Colonic mucosa (tissue), 4 donors: Measurements from ENCODE around the gene PPM1H. TPM values are rescaled to one million over a fixed set of nuclear protein-coding genes. Genes with fewer than 3 reads are reported as not detected.
A peak's percentile ranks its signal among the peaks of the same experiment; 100 is the strongest.

Experiments used
- DNase-seq: peaks from one replicate; pipeline ENCODE4 v3.0.0-alpha.2; 2020
- H3K27ac ChIP-seq: fragments of 200-600 bp; one replicate; pipeline ENCODE4 v1.8.0; 2021
- H3K27me3 ChIP-seq: fragments of 200-600 bp; one replicate; pipeline ENCODE4 v1.8.0; 2021
- H3K36me3 ChIP-seq: fragments of 200-600 bp; one replicate; pipeline ENCODE4 v1.8.0; 2021
- H3K4me1 ChIP-seq: fragments of 200-600 bp; one replicate; pipeline ENCODE4 v1.8.0; 2021; ENCODE audit warnings: mild to moderate bottlenecking
- H3K4me3 ChIP-seq: fragments of 200-600 bp; one replicate; pipeline ENCODE4 v1.8.0; 2021
- H3K9ac ChIP-seq, 2 donors: one replicate each; pipeline ENCODE4 v1.7.0; 2013; ENCODE audit warnings: control low read depth in 2 of 2, low read depth in 2 of 2, low read length in 2 of 2
- H3K9me3 ChIP-seq: fragments of 200-600 bp; one replicate; pipeline ENCODE4 v1.8.0; 2021
- CTCF ChIP-seq: fragments of 200-600 bp; IDR thresholded peaks from one replicate; pipeline ENCODE4 v1.8.0; 2022; ENCODE audit warnings: antibody characterized with exemption, mild to moderate bottlenecking
- intact Hi-C: fragments of 100-400 bp; cut with DNase I; formaldehyde crosslinking; loops from one replicate; pipeline ENCODE4 v1.14.1; 2022
- total RNA-seq, 2 donors: library from RNA; stranded (reverse); fragmentation: NEBNext Ultra II Directional in 1 of 2; extraction: Animal tissue kit (Norgen Biotek cat#: 25700) in 1 of 2; gene quantifications; one replicate each; pipeline ENCODE4 v1.2.1, GENCODE V29; 2021
- donor health status: healthy.
- donor health status: DM: no; HTN: no; CAD: no.
- donor health status: DM: no; HTN: no; CAD: no.

Gene PPM1H
- total RNA-seq, 2 donors from 2014 or later: 7.4 to 8.1 TPM

DNA sequence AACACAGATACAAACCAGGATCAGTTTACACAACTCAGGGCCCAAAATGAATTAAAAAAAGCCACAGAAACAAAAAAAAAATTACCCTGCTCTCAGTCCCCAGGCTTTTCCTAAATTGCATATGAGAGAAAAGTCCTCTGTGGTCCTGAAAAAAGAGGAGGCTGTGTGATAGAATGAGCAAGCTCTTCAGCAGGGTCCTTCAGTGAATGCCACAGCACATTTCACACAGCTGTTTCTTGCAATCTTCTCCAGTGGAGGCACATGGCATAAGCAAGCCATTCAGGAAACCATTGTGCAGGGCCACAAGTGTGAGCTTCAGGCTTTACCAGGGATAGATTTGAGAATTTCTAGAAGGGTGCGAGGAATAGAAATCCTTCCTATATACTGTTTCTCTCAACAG lies 168.5 kb downstream of the PPM1H start:
- H3K36me3 ChIP-seq: no peaks in the 10 kb centered on the region
- H3K27me3 ChIP-seq: no peaks in the 10 kb centered on the region
- DNase-seq: no peak
- no peak overlapping the region for H3K27ac ChIP-seq
- no peaks in the 10 kb centered on the region for H3K9me3 ChIP-seq
- H3K9ac ChIP-seq: no peak overlapping the region
- no peak overlapping the region for H3K4me3 ChIP-seq
- TF ChIP-seq CTCF: no peak
- intact Hi-C loops: no loop called here
- H3K4me1 ChIP-seq: no peaks in the 10 kb centered on the region

DNA sequence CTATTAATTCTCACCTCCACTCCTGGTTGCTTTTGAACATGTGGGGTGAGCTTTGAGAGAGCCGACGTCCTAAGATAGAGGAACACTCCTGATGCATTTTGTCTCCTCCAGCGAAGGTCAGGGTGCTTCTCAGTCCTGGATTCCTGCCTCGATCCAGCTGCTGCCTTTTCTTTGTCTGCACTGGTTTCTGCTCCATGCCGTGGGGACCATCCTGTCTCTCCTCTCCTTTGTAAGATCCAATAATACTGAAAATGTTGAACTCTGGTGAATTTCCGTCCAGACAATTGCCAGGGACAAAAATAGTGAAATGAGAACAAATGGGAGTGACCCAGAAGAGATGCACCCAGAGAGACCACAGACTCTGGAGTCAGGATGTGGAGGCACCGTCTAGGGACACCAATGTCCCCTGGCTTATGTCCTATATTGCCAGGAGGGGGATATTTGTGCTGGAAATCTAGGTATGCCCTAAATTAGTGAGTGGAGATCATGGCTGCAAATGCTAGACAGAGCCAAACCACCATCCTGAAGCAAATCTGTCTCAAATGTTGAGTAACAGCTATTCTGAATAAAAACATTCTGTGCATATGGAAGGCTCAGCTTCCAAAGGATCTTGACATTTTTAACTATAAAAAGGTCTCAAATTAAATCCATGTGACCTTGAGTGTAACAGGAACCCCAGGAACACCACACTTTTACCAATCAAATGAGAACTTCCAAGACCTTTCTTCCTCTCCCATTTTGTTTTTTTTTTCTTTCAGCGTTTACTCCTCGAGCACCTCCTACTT lies 170.9 kb downstream of the PPM1H start:
- intact Hi-C loops: no loop called here
- Histone ChIP-seq H3K4me3 (no peak overlapping the region), H3K36me3 (no peaks in the 10 kb centered on the region), H3K27ac (no peak overlapping the region), H3K27me3 (no peaks in the 10 kb centered on the region), H3K9ac (no peak overlapping the region), H3K9me3 (no peaks in the 10 kb centered on the region), H3K4me1 (no peaks in the 10 kb centered on the region)
- no peak for TF ChIP-seq CTCF
- DNase-seq: no peak

DNA sequence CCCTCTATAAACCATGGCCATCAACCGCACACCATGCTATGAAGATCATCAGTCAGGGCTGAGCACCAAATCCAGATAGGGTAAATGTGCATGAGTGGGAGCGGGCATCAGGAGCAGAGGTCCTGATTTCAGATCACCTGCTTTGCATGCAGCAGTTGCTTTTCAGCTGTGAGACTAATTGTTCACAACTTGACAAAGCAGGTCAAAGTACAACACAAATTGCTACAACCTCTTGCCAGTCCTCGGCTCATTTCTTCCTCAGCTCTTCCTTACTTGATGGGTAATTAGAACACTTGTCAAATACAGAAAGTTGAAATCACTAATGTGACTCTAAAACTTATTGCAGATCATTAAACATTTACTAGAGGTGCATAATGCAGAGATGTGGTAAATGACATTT lies 171.6 kb downstream of the PPM1H start:
- Histone ChIP-seq H3K36me3 (no peaks in the 10 kb centered on the region), H3K27me3 (no peaks in the 10 kb centered on the region), H3K27ac (no peak overlapping the region), H3K4me1 (no peaks in the 10 kb centered on the region), H3K9me3 (no peaks in the 10 kb centered on the region), H3K4me3 (no peak overlapping the region), H3K9ac (no peak overlapping the region)
- intact Hi-C loops: no loop called here
- DNase-seq: no peak
- TF ChIP-seq CTCF: no peak

- intact Hi-C loops: no loop called here
- no peak overlapping the region for H3K27ac ChIP-seq
- no peaks in the 10 kb centered on the region for H3K36me3 ChIP-seq
These were observed 172.3 kb downstream of the PPM1H start for GRCh38 chr12:62762645-62763044.

GRCh38 chr12:62761658-62762057 lies 173.3 kb downstream of the PPM1H start:
- Histone ChIP-seq H3K27ac (peak overlapping the region; percentile 56), H3K27me3 (no peaks in the 10 kb centered on the region), H3K36me3 (no peaks in the 10 kb centered on the region), H3K9me3 (no peaks in the 10 kb centered on the region), H3K4me3 (no peak overlapping the region), H3K9ac (no peak overlapping the region), H3K4me1 (no peaks in the 10 kb centered on the region)
- no peak for TF ChIP-seq CTCF
- intact Hi-C loops: no loop called here
- no peak for DNase-seq

More at GRCh38 chr12:62762645-62763044, 172.3 kb downstream of the PPM1H start:
- H3K27me3 ChIP-seq: no peaks in the 10 kb centered on the region
- H3K4me3 ChIP-seq: no peak overlapping the region
- no peaks in the 10 kb centered on the region for H3K9me3 ChIP-seq
- no peak for DNase-seq
- H3K4me1 ChIP-seq: no peaks in the 10 kb centered on the region
- TF ChIP-seq CTCF: no peak
- no peak overlapping the region for H3K9ac ChIP-seq
